ENCODE data around the gene PLCD3.
A peak's percentile ranks its signal among the peaks of the same experiment; 100 is the strongest.

Gene PLCD3

DNA sequence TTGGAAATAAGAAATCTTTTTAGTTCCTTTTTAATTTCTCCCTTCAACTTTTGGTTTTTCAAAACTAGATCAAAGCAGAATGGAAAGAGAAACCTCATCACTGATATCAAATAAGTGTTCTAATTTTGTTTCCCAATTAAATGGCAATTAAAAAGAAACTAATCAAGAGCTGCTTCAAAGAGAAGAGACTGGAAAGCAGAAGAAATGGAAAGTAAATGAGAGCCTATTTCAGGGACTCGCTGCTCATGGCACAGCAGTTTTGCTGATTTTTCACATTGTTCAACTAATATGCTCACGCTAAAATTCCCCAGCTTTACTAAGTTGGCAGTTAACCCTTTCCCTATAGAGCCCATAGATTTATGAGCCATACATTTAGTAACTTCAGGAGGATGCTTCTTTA lies 64.7 kb downstream of the PLCD3 start:
- DNase-seq: no peak

DNA sequence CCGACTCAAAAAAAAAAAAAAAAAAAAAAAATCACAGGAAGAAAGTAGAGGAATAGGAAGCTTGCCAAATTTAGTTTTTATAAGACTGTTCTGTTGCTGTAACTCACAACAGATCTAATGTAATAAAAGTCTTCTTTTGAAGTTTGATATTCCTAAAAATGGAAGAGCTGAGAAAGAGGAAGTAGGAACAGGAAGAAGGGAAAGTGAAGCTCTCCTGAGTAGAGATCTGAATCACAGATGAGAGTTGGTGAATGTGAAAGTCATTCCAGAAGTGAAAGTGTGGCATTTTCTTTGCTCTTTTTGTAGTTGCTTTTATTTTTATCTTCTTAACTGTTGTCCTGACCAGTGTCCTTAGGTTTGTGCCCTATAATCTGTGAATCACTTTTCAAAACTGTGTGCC lies 69.1 kb downstream of the PLCD3 start:
- no peak for DNase-seq

GRCh38 chr17:45061606-45062205 lies 70.6 kb downstream of the PLCD3 start:
- no peak for DNase-seq

- DNase-seq: peak; percentile 100
Observed at GRCh38 chr17:45060797-45061605, 71.3 kb downstream of the PLCD3 start, which contains the start of gene NMT1. Gene NMT1 (plus strand): TSS chr17:45061317. CDS start chr17:45061330, 13 bp downstream.

DNA sequence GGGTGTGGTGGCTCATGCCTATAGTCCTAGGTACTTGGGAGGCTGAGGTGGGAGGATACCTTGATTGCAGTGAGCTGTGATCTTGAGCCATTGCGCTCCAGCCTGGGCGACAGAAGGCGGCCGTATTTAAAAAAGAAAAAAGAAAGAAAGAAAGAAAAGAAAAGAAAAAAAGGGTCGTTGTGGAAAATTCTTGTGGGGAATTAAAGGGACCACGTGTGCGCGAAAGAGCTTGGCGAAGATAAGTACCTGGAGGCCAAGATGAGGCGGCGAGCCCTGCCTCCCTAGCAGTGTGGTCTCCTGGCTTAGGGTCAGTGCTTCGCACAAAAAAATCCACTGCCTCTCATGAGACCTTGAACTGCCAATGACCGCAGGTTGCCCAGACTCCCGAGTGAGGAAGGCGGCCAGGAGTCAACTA lies 71.9 kb downstream of the PLCD3 start:
- DNase-seq: no peak

All from left hindlimb (tissue), 1 donor.